ENCODE results near the gene PIP5KL1. TPM values are rescaled to one million over a fixed set of nuclear protein-coding genes. Genes with fewer than 3 reads are reported as not detected.

PIP5KL1 gene
- total RNA-seq, 1 donor from 2014 or later, result 4.9 TPM

GRCh38 chr9:127963359-127964064 lies 32.9 kb upstream of the PIP5KL1 start:
- FAIRE-seq, result no peak
- H3K9me3 ChIP-seq (ENCODE audit: insufficient read depth, low read depth, low read length), result no peaks in the 10 kb centered on the region

GRCh38 chr9:127963041-127963358 lies 32.4 kb upstream of the PIP5KL1 start:
- H3K4me1 ChIP-seq (ENCODE audit: insufficient read depth, low read length), result peaks cover 26% of the 10 kb centered on the region
- Mint-ChIP-seq H3K27me3 (ENCODE audit: low read depth, unreplicated experiment) (no peaks in the 10 kb centered on the region), H3K27ac (ENCODE audit: unreplicated experiment) (no peak overlapping the region), H3K4me3 (ENCODE audit: unreplicated experiment) (no peak overlapping the region), H3K9me3 (ENCODE audit: unreplicated experiment) (peaks cover 5% of the 10 kb centered on the region), H3K36me3 (ENCODE audit: low read depth, unreplicated experiment) (peaks cover 3% of the 10 kb centered on the region), H3K4me1 (ENCODE audit: low read depth, unreplicated experiment) (peaks cover 15% of the 10 kb centered on the region)
- H3K9ac ChIP-seq (ENCODE audit: low read length), result no peak overlapping the region
- no peaks in the 10 kb centered on the region for H3K9me3 ChIP-seq (ENCODE audit: insufficient read depth, low read depth, low read length)
- H2AFZ ChIP-seq (ENCODE audit: low read depth, low read length), result no peak overlapping the region
- H3K4me2 ChIP-seq (ENCODE audit: low read length), result no peak overlapping the region
- H3K27me3 ChIP-seq (ENCODE audit: insufficient read depth, low read length), result no peaks in the 10 kb centered on the region
- no peaks in the 10 kb centered on the region for H3K36me3 ChIP-seq (ENCODE audit: insufficient read depth, low read length)
- DNase-seq (ENCODE audit: low read depth) (no peak), FAIRE-seq (no peak)
- no peak overlapping the region for H3K4me3 ChIP-seq (ENCODE audit: insufficient read depth, low read depth, low read length)
- H3K27ac ChIP-seq (ENCODE audit: low read depth, low read length), result no peak overlapping the region
- TF ChIP-seq EZH2 (IDR thresholded peaks at IDR 0.05; ENCODE audit: insufficient read depth, low read length), result no peak
- TF ChIP-seq CTCF (IDR thresholded peaks at IDR 0.05; ENCODE audit: insufficient read depth, low read depth, low read length), result no peak
- peaks cover 55% of the 10 kb centered on the region for H3K79me2 ChIP-seq (ENCODE audit: insufficient read depth, low read length)
- peaks cover 35% of the 10 kb centered on the region for H4K20me1 ChIP-seq (ENCODE audit: insufficient read depth, low read length)

More at GRCh38 chr9:127963359-127964064, 32.9 kb upstream of the PIP5KL1 start:
- H3K27ac ChIP-seq (ENCODE audit: low read depth, low read length), result no peak overlapping the region
- H3K9me3 Mint-ChIP-seq (ENCODE audit: unreplicated experiment), result peaks cover 5% of the 10 kb centered on the region
- peaks cover 31% of the 10 kb centered on the region for H3K4me1 ChIP-seq (ENCODE audit: insufficient read depth, low read length)
- H3K4me2 ChIP-seq (ENCODE audit: low read length), result no peak overlapping the region
- H3K9ac ChIP-seq (ENCODE audit: low read length), result no peak overlapping the region
- H3K27me3 ChIP-seq (ENCODE audit: insufficient read depth, low read length), result no peaks in the 10 kb centered on the region
- no peak overlapping the region for H3K4me3 Mint-ChIP-seq (ENCODE audit: unreplicated experiment)
- no peak for DNase-seq (ENCODE audit: low read depth)
- no peak overlapping the region for H3K4me3 ChIP-seq (ENCODE audit: insufficient read depth, low read depth, low read length)
- peaks cover 34% of the 10 kb centered on the region for H4K20me1 ChIP-seq (ENCODE audit: insufficient read depth, low read length)
- TF ChIP-seq EZH2 (IDR thresholded peaks at IDR 0.05; ENCODE audit: insufficient read depth, low read length), result no peak
- TF ChIP-seq CTCF (IDR thresholded peaks at IDR 0.05; ENCODE audit: insufficient read depth, low read depth, low read length), result no peak
- H3K4me1 Mint-ChIP-seq (ENCODE audit: low read depth, unreplicated experiment), result peaks cover 20% of the 10 kb centered on the region
- no peaks in the 10 kb centered on the region for H3K36me3 ChIP-seq (ENCODE audit: insufficient read depth, low read length)
- peaks cover 3% of the 10 kb centered on the region for H3K36me3 Mint-ChIP-seq (ENCODE audit: low read depth, unreplicated experiment)
- H2AFZ ChIP-seq (ENCODE audit: low read depth, low read length), result no peak overlapping the region
- H3K27me3 Mint-ChIP-seq (ENCODE audit: low read depth, unreplicated experiment), result no peaks in the 10 kb centered on the region
- H3K79me2 ChIP-seq (ENCODE audit: insufficient read depth, low read length), result peaks cover 60% of the 10 kb centered on the region
- no peak overlapping the region for H3K27ac Mint-ChIP-seq (ENCODE audit: unreplicated experiment)

GRCh38 chr9:127962278-127962677 lies 31.7 kb upstream of the PIP5KL1 start:
- Histone ChIP-seq H3K27me3 (ENCODE audit: insufficient read depth, low read length) (no peaks in the 10 kb centered on the region), H2AFZ (ENCODE audit: low read depth, low read length) (no peak overlapping the region), H3K79me2 (ENCODE audit: insufficient read depth, low read length) (peaks cover 48% of the 10 kb centered on the region), H3K4me2 (ENCODE audit: low read length) (no peak overlapping the region), H4K20me1 (ENCODE audit: insufficient read depth, low read length) (peaks cover 35% of the 10 kb centered on the region), H3K9ac (ENCODE audit: low read length) (no peak overlapping the region), H3K4me3 (ENCODE audit: insufficient read depth, low read depth, low read length) (no peak overlapping the region), H3K9me3 (ENCODE audit: insufficient read depth, low read depth, low read length) (no peaks in the 10 kb centered on the region), H3K27ac (ENCODE audit: low read depth, low read length) (no peak overlapping the region), H3K4me1 (ENCODE audit: insufficient read depth, low read length) (peaks cover 26% of the 10 kb centered on the region), H3K36me3 (ENCODE audit: insufficient read depth, low read length) (no peaks in the 10 kb centered on the region)
- no peak overlapping the region for H3K4me3 Mint-ChIP-seq (ENCODE audit: unreplicated experiment)
- peaks cover 3% of the 10 kb centered on the region for H3K36me3 Mint-ChIP-seq (ENCODE audit: low read depth, unreplicated experiment)
- DNase-seq (ENCODE audit: low read depth) (no peak), FAIRE-seq (no peak)
- H3K9me3 Mint-ChIP-seq (ENCODE audit: unreplicated experiment), result peaks cover 5% of the 10 kb centered on the region
- H3K4me1 Mint-ChIP-seq (ENCODE audit: low read depth, unreplicated experiment), result peaks cover 15% of the 10 kb centered on the region
- TF ChIP-seq CTCF (IDR thresholded peaks at IDR 0.05; ENCODE audit: insufficient read depth, low read depth, low read length) (no peak), EZH2 (IDR thresholded peaks at IDR 0.05; ENCODE audit: insufficient read depth, low read length) (no peak)
- H3K27ac Mint-ChIP-seq (ENCODE audit: unreplicated experiment), result no peak overlapping the region
- no peaks in the 10 kb centered on the region for H3K27me3 Mint-ChIP-seq (ENCODE audit: low read depth, unreplicated experiment)

All from astrocyte (in vitro differentiated cells and primary cell).